ENCODE data around the gene KDM4C.

- TF ChIP-seq REST (IDR thresholded peaks at IDR 0.05; ENCODE audit: low read depth) = no peak
- no peak for TF ChIP-seq RAD21 (IDR thresholded peaks at IDR 0.05; ENCODE audit: low read depth)
- TF ChIP-seq ZFX (IDR thresholded peaks at IDR 0.05) = no peak
- TF ChIP-seq, protein P1, sequence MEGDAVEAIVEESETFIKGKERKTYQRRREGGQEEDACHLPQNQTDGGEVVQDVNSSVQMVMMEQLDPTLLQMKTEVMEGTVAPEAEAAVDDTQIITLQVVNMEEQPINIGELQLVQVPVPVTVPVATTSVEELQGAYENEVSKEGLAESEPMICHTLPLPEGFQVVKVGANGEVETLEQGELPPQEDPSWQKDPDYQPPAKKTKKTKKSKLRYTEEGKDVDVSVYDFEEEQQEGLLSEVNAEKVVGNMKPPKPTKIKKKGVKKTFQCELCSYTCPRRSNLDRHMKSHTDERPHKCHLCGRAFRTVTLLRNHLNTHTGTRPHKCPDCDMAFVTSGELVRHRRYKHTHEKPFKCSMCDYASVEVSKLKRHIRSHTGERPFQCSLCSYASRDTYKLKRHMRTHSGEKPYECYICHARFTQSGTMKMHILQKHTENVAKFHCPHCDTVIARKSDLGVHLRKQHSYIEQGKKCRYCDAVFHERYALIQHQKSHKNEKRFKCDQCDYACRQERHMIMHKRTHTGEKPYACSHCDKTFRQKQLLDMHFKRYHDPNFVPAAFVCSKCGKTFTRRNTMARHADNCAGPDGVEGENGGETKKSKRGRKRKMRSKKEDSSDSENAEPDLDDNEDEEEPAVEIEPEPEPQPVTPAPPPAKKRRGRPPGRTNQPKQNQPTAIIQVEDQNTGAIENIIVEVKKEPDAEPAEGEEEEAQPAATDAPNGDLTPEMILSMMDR (IDR thresholded peaks at IDR 0.05 in 2 of 3, conservative IDR thresholded peaks at IDR 0.05 in 1 of 3; ENCODE audit: borderline replicate concordance in 1 of 3, insufficient read depth in 1 of 3, low read depth in 2 of 3, low read length in 2 of 3) = no peak
- TF ChIP-seq, protein P2, sequence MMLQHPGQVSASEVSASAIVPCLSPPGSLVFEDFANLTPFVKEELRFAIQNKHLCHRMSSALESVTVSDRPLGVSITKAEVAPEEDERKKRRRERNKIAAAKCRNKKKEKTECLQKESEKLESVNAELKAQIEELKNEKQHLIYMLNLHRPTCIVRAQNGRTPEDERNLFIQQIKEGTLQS (IDR thresholded peaks at IDR 0.05) = no peak
- no peak for TF ChIP-seq POLR2A (IDR thresholded peaks at IDR 0.05; ENCODE audit: borderline replicate concordance, extremely low read depth, insufficient read depth, insufficient read length)
- no peak for TF ChIP-seq CBX3 (IDR thresholded peaks at IDR 0.05; ENCODE audit: low read depth)
Observed at GRCh38 chr9:6870149-6870548, 112.4 kb downstream of the KDM4C start.
